ENCODE data around the gene ACOXL.
A peak's percentile ranks its signal among the peaks of the same experiment; 100 is the strongest.

Gene ACOXL

GRCh38 chr2:111117598-111118480 lies 385.5 kb downstream of the ACOXL start:
- peak; percentile 60 for DNase-seq (ENCODE audit: low read depth)

DNA sequence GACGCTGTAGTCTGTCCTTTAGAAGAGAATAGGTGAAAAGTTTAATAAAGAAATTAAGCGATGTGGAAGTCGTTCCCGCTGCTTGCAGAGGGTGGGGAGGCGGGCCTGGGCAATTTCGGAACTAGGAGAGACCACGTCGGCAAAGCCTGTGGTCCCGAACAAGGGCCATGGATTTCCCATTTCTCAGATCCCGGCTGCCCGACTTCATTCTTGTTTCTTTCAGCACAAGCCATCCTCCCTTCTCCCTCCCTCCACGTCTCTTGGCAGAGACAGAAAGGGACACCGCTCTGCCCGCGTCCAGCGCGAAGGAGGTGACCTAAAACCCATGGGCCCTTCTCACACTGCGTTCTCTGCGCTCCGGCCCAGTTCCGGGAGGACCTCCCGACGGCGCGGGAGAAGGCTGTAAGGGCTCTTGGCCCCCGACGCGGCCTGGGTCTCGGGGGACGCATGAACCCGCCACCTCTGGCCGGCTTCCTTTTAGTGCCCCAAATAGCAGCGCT lies 386.2 kb downstream of the ACOXL start:
- peaks cover 12% of the 10 kb centered on the region for H3K4me1 ChIP-seq (ENCODE audit: control insufficient read depth, insufficient read depth, low read length)
- no peak for DNase-seq (ENCODE audit: low read depth)
- peaks cover 4% of the 10 kb centered on the region for H3K9me3 ChIP-seq (ENCODE audit: control insufficient read depth, low read length)
- peak overlapping the region; percentile 72 for H3K4me3 ChIP-seq (ENCODE audit: low read length)
- H3K9ac ChIP-seq (ENCODE audit: low read length), result no peak overlapping the region
- H3K36me3 ChIP-seq (ENCODE audit: control insufficient read depth, insufficient read depth, low read length, severe bottlenecking), result no peaks in the 10 kb centered on the region
- H3K27me3 ChIP-seq (replicated peaks; ENCODE audit: control insufficient read depth, insufficient read depth, low read length), result peaks cover 8% of the 10 kb centered on the region

More at GRCh38 chr2:111117598-111118480, 385.5 kb downstream of the ACOXL start:
- H3K9ac ChIP-seq (ENCODE audit: low read length), result peak overlapping the region; percentile 15
- H3K27me3 ChIP-seq (replicated peaks; ENCODE audit: control insufficient read depth, insufficient read depth, low read length), result peaks cover 15% of the 10 kb centered on the region
- H3K36me3 ChIP-seq (ENCODE audit: control insufficient read depth, insufficient read depth, low read length, severe bottlenecking), result no peaks in the 10 kb centered on the region
- H3K4me3 ChIP-seq (ENCODE audit: low read length), result peak overlapping the region; percentile 72
- H3K9me3 ChIP-seq (ENCODE audit: control insufficient read depth, low read length), result peaks cover 4% of the 10 kb centered on the region
- peaks cover 12% of the 10 kb centered on the region for H3K4me1 ChIP-seq (ENCODE audit: control insufficient read depth, insufficient read depth, low read length)

DNA sequence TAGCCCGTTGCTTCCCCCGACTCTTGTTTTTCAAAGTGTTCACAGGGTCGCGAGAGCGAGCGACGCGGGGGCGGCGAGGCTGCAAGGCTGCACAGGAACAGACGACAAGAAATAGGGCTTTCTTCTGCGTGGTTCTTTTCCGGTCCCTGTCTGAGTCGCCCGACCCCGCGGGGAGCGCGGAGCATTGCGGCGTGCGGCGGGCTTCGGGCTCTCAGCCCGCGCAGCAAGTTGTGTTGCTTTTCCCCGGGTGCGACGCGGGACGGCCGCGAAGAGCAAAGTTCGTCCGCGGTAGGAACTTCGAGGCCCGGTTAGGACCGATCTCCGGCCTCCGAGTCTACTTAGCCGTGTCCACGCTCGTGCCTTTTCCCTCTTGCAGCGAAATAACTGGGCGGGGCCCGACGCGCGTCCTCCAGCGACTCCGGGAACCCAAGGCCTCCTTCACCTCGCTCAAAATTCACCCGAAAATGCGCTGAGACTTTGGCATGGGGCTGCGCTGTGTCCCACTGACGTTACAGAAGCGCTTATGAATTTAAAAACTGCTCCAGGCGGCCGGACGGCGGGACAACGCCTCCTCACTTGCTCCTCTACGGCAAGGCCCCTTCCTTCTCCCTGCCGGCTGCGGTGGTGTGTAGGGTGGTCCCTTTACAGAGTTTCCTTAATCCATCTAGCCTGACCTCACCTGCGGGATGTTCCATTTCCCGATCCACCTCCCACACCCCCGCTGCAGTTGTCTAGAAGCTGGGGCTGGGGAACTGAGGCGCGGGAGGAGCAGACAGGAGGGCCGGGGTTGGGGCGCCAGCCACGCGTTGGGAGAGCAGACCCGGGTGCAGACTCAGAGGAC lies 386.8 kb downstream of the ACOXL start:
- Histone ChIP-seq H3K27me3 (replicated peaks; ENCODE audit: control insufficient read depth, insufficient read depth, low read length) (peaks cover 3% of the 10 kb centered on the region), H3K4me3 (ENCODE audit: low read length) (no peak overlapping the region), H3K36me3 (ENCODE audit: control insufficient read depth, insufficient read depth, low read length, severe bottlenecking) (no peaks in the 10 kb centered on the region), H3K9me3 (ENCODE audit: control insufficient read depth, low read length) (peaks cover 4% of the 10 kb centered on the region), H3K4me1 (ENCODE audit: control insufficient read depth, insufficient read depth, low read length) (peaks cover 12% of the 10 kb centered on the region), H3K9ac (ENCODE audit: low read length) (no peak overlapping the region)
- DNase-seq (ENCODE audit: low read depth), result no peak

DNA sequence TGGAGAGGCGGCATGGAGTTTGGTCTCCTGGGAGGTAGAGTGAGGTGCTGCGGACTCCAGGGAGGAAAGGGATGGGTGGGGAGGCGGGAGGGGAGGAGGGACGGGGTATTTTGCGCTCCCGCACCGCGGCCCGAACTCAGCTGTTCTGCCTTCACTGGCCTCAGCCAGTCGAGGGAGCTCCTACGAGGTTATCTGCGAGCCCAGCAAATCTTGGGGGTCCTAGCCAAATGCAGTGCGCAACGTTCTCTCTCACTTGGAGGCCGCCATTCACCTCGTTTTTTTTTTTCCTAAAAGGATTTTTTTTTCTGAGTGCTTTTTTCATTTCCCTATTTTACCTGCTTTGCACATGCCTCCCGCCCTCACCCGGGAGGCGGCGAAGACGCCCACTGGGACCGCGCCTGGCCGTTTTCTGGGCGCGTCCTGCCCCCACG lies 387.5 kb downstream of the ACOXL start:
- Histone ChIP-seq H3K4me1 (ENCODE audit: control insufficient read depth, insufficient read depth, low read length) (peaks cover 12% of the 10 kb centered on the region), H3K36me3 (ENCODE audit: control insufficient read depth, insufficient read depth, low read length, severe bottlenecking) (peaks cover 1% of the 10 kb centered on the region), H3K9me3 (ENCODE audit: control insufficient read depth, low read length) (peaks cover 4% of the 10 kb centered on the region), H3K9ac (ENCODE audit: low read length) (no peak overlapping the region), H3K27me3 (replicated peaks; ENCODE audit: control insufficient read depth, insufficient read depth, low read length) (no peaks in the 10 kb centered on the region), H3K4me3 (ENCODE audit: low read length) (peak overlapping the region; percentile 95)
- DNase-seq (ENCODE audit: low read depth), result no peak

- Histone ChIP-seq H3K27me3 (replicated peaks; ENCODE audit: control insufficient read depth, insufficient read depth, low read length) (no peaks in the 10 kb centered on the region), H3K9me3 (ENCODE audit: control insufficient read depth, low read length) (peaks cover 4% of the 10 kb centered on the region), H3K4me3 (ENCODE audit: low read length) (peak within 1 kb of the TSS; percentile 95), H3K4me1 (ENCODE audit: control insufficient read depth, insufficient read depth, low read length) (peaks cover 12% of the 10 kb centered on the region), H3K9ac (ENCODE audit: low read length) (peak within 1 kb of the TSS; percentile 86), H3K36me3 (ENCODE audit: control insufficient read depth, insufficient read depth, low read length, severe bottlenecking) (peaks cover 7% of the 10 kb centered on the region)
- peak; percentile 95 for DNase-seq (ENCODE audit: low read depth)
These were observed 388.1 kb downstream of the ACOXL start, which contains the start of gene BCL2L11 for GRCh38 chr2:111120253-111121027. TSS of gene BCL2L11 (plus strand) at chr2:111120914. CDS start at chr2:111123746, 2,832 bp downstream.

GRCh38 chr2:111121028-111121827 lies 388.9 kb downstream of the ACOXL start:
- Histone ChIP-seq H3K9me3 (ENCODE audit: control insufficient read depth, low read length) (peaks cover 4% of the 10 kb centered on the region), H3K27me3 (replicated peaks; ENCODE audit: control insufficient read depth, insufficient read depth, low read length) (no peaks in the 10 kb centered on the region), H3K36me3 (ENCODE audit: control insufficient read depth, insufficient read depth, low read length, severe bottlenecking) (peaks cover 8% of the 10 kb centered on the region), H3K4me1 (ENCODE audit: control insufficient read depth, insufficient read depth, low read length) (peaks cover 12% of the 10 kb centered on the region), H3K9ac (ENCODE audit: low read length) (peak overlapping the region; percentile 86), H3K4me3 (ENCODE audit: low read length) (peak overlapping the region; percentile 95)
- DNase-seq (ENCODE audit: low read depth), result peak; percentile 68

- DNase-seq (ENCODE audit: low read depth), result peak; percentile 96
- H3K9ac ChIP-seq (ENCODE audit: low read length), result peak overlapping the region; percentile 86
- H3K9me3 ChIP-seq (ENCODE audit: control insufficient read depth, low read length), result peaks cover 4% of the 10 kb centered on the region
- no peaks in the 10 kb centered on the region for H3K27me3 ChIP-seq (replicated peaks; ENCODE audit: control insufficient read depth, insufficient read depth, low read length)
- peak overlapping the region; percentile 95 for H3K4me3 ChIP-seq (ENCODE audit: low read length)
- peaks cover 8% of the 10 kb centered on the region for H3K36me3 ChIP-seq (ENCODE audit: control insufficient read depth, insufficient read depth, low read length, severe bottlenecking)
- peaks cover 12% of the 10 kb centered on the region for H3K4me1 ChIP-seq (ENCODE audit: control insufficient read depth, insufficient read depth, low read length)
These were observed 389.7 kb downstream of the ACOXL start for GRCh38 chr2:111121828-111122630.

- Histone ChIP-seq H3K36me3 (ENCODE audit: control insufficient read depth, insufficient read depth, low read length, severe bottlenecking) (peaks cover 8% of the 10 kb centered on the region), H3K9me3 (ENCODE audit: control insufficient read depth, low read length) (peaks cover 4% of the 10 kb centered on the region), H3K9ac (ENCODE audit: low read length) (peak overlapping the region; percentile 89), H3K4me1 (ENCODE audit: control insufficient read depth, insufficient read depth, low read length) (peaks cover 9% of the 10 kb centered on the region), H3K4me3 (ENCODE audit: low read length) (peak overlapping the region; percentile 95), H3K27me3 (replicated peaks; ENCODE audit: control insufficient read depth, insufficient read depth, low read length) (no peaks in the 10 kb centered on the region)
- DNase-seq (ENCODE audit: low read depth), result peak; percentile 92
These were observed 390.5 kb downstream of the ACOXL start for GRCh38 chr2:111122631-111123421.

DNA sequence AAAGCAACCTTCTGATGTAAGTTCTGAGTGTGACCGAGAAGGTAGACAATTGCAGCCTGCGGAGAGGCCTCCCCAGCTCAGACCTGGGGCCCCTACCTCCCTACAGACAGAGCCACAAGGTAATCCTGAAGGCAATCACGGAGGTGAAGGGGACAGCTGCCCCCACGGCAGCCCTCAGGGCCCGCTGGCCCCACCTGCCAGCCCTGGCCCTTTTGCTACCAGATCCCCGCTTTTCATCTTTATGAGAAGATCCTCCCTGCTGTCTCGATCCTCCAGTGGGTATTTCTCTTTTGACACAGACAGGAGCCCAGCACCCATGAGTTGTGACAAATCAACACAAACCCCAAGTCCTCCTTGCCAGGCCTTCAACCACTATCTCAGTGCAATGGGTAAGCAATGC lies 391.4 kb downstream of the ACOXL start:
- H3K9ac ChIP-seq (ENCODE audit: low read length), result peak overlapping the region; percentile 89
- peak overlapping the region; percentile 95 for H3K4me3 ChIP-seq (ENCODE audit: low read length)
- H3K4me1 ChIP-seq (ENCODE audit: control insufficient read depth, insufficient read depth, low read length), result peaks cover 9% of the 10 kb centered on the region
- peaks cover 4% of the 10 kb centered on the region for H3K9me3 ChIP-seq (ENCODE audit: control insufficient read depth, low read length)
- no peaks in the 10 kb centered on the region for H3K27me3 ChIP-seq (replicated peaks; ENCODE audit: control insufficient read depth, insufficient read depth, low read length)
- DNase-seq (ENCODE audit: low read depth), result no peak
- peaks cover 8% of the 10 kb centered on the region for H3K36me3 ChIP-seq (ENCODE audit: control insufficient read depth, insufficient read depth, low read length, severe bottlenecking)

Measured in adipocyte (in vitro differentiated cells).